ENCODE measurements around the gene RNPEPL1. TPM values are rescaled to one million over a fixed set of nuclear protein-coding genes. Genes with fewer than 3 reads are reported as not detected.

The RNPEPL1 gene
- total and polyA plus RNA-seq, 2 experiments from 2014 or later: 6.0 to 21.0 TPM

GRCh38 chr2:240629619-240629967, 61.3 kb downstream of the RNPEPL1 start:
- Histone ChIP-seq H3K79me2 (replicated peaks; ENCODE audit: insufficient read depth) (no peaks in the 10 kb centered on the region), H3K9me2 (ENCODE audit: insufficient read depth) (no peaks in the 10 kb centered on the region), H3K36me3 (ENCODE audit: insufficient read depth) (no peaks in the 10 kb centered on the region), H2AFZ (no peak overlapping the region), H3K27me3 (ENCODE audit: insufficient read depth) (no peaks in the 10 kb centered on the region), H4K20me1 (replicated peaks; ENCODE audit: insufficient read depth) (no peaks in the 10 kb centered on the region), H3F3A (replicated peaks; ENCODE audit: low read depth) (no peaks in the 10 kb centered on the region), H3K4me1 (ENCODE audit: insufficient read depth) (no peaks in the 10 kb centered on the region), H3K27ac (ENCODE audit: low read depth) (no peak overlapping the region), H3K4me3 (no peak overlapping the region), H3K4me2 (no peak overlapping the region)
- ATAC-seq (no peak), DNase-seq (ENCODE audit: low spot score) (no peak)
- H3K9me3 Mint-ChIP-seq: peaks cover 29% of the 10 kb centered on the region
- TF ChIP-seq ZNF114 (CRISPR knock-in tag; IDR thresholded peaks at IDR 0.05): no peak
- H3K27me3 Mint-ChIP-seq (ENCODE audit: insufficient read depth, low read depth, poor library complexity): peaks cover 8% of the 10 kb centered on the region
- H3K4me1 Mint-ChIP-seq: peaks cover 4% of the 10 kb centered on the region; the same call in 1 of the 3 replicates
- H3K27ac Mint-ChIP-seq: no peak overlapping the region
- H3K4me3 Mint-ChIP-seq: no peak overlapping the region
- peaks cover 8% of the 10 kb centered on the region; the same call in 2 of the 3 replicates for H3K36me3 Mint-ChIP-seq (ENCODE audit: low read depth)

DNA sequence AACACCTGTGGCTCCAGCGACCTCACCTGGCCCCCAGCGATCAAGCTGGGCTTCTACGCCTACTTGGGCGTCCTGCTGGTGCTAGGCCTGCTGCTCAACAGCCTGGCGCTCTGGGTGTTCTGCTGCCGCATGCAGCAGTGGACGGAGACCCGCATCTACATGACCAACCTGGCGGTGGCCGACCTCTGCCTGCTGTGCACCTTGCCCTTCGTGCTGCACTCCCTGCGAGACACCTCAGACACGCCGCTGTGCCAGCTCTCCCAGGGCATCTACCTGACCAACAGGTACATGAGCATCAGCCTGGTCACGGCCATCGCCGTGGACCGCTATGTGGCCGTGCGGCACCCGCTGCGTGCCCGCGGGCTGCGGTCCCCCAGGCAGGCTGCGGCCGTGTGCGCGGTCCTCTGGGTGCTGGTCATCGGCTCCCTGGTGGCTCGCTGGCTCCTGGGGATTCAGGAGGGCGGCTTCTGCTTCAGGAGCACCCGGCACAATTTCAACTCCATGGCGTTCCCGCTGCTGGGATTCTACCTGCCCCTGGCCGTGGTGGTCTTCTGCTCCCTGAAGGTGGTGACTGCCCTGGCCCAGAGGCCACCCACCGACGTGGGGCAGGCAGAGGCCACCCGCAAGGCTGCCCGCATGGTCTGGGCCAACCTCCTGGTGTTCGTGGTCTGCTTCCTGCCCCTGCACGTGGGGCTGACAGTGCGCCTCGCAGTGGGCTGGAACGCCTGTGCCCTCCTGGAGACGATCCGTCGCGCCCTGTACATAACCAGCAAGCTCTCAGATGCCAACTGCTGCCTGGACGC, 61.9 kb downstream of the RNPEPL1 start:
- Histone ChIP-seq H3K36me3 (ENCODE audit: insufficient read depth) (no peaks in the 10 kb centered on the region), H4K20me1 (replicated peaks; ENCODE audit: insufficient read depth) (no peaks in the 10 kb centered on the region), H3K9me2 (ENCODE audit: insufficient read depth) (no peaks in the 10 kb centered on the region), H3K27ac (ENCODE audit: low read depth) (no peak overlapping the region), H3K27me3 (ENCODE audit: insufficient read depth) (no peaks in the 10 kb centered on the region), H2AFZ (no peak overlapping the region), H3K4me2 (no peak overlapping the region), H3K79me2 (replicated peaks; ENCODE audit: insufficient read depth) (no peaks in the 10 kb centered on the region), H3K4me1 (ENCODE audit: insufficient read depth) (no peaks in the 10 kb centered on the region), H3K4me3 (no peak overlapping the region), H3F3A (replicated peaks; ENCODE audit: low read depth) (no peaks in the 10 kb centered on the region)
- no peak for ATAC-seq
- Mint-ChIP-seq H3K27ac (no peak overlapping the region), H3K9me3 (peaks cover 35% of the 10 kb centered on the region), H3K36me3 (ENCODE audit: low read depth) (peaks cover 8% of the 10 kb centered on the region; the same call in 2 of the 3 replicates), H3K4me1 (peaks cover under 1% of the 10 kb centered on the region; the same call in 1 of the 3 replicates), H3K27me3 (ENCODE audit: insufficient read depth, low read depth, poor library complexity) (peaks cover 11% of the 10 kb centered on the region), H3K4me3 (no peak overlapping the region)
- DNase-seq (ENCODE audit: low spot score): no peak
- TF ChIP-seq NANOG (IDR thresholded peaks at IDR 0.05; ENCODE audit: borderline replicate concordance) (no peak), EZH2phosphoT487 (IDR thresholded peaks at IDR 0.05; ENCODE audit: unreplicated experiment) (no peak), STAT1 (IDR thresholded peaks at IDR 0.05; ENCODE audit: unreplicated experiment) (no peak), CTCF (conservative IDR thresholded peaks at IDR 0.05; ENCODE audit: low read depth in 2 of 2) (no peak), POLR2AphosphoS5 (IDR thresholded peaks at IDR 0.05; ENCODE audit: low read depth) (no peak), ETS1 (IDR thresholded peaks at IDR 0.05) (no peak), REST (IDR thresholded peaks at IDR 0.05; ENCODE audit: unreplicated experiment) (no peak), ZNF114 (CRISPR knock-in tag; IDR thresholded peaks at IDR 0.05) (no peak), JUNB (IDR thresholded peaks at IDR 0.05; ENCODE audit: unreplicated experiment) (no peak)
